RWPE2 (cell line): ENCODE measurements around the gene ZMIZ1.
"Not testable (repeated sequence)": the region's sequence is repeated elsewhere in the genome, so short reads cannot be mapped to it uniquely, and the experiment has no call there.

Source experiments
- ATAC-seq: fragments of 200-7000 bp; cut with Tn5 transposase; 3 replicates; pipeline ENCODE4 v1.9.1; 2021; ENCODE audit warnings: low read depth
- DNase-seq: peaks from one replicate; pipeline ENCODE4 v3.0.0-alpha.2; 2020; ENCODE audit warnings: low spot score
- H3K27ac ChIP-seq: fragments of 450-650 bp; 2 replicates; pipeline ENCODE4 v1.5.1; 2017; ENCODE audit warnings: mild to moderate bottlenecking; ENCODE audit not compliant: poor library complexity, severe bottlenecking
- H3K27me3 ChIP-seq: fragments of 250-450 bp; sonication (Bioruptor Pico); 2 replicates; pipeline ENCODE4 v1.5.1; 2021; ENCODE audit warnings: mild to moderate bottlenecking, moderate library complexity; ENCODE audit not compliant: insufficient read depth, poor library complexity, severe bottlenecking
- H3K36me3 ChIP-seq: fragments of 250-450 bp; sonication (Bioruptor Pico); 2 replicates; pipeline ENCODE4 v1.5.1; 2020; ENCODE audit warnings: low read depth, mild to moderate bottlenecking, moderate library complexity
- H3K4me1 ChIP-seq: fragments of 250-450 bp; sonication (Bioruptor Pico); 2 replicates; pipeline ENCODE4 v1.5.1; 2021; ENCODE audit warnings: mild to moderate bottlenecking, moderate library complexity; ENCODE audit not compliant: insufficient read depth, poor library complexity, severe bottlenecking
- H3K4me3 ChIP-seq: fragments of 250-450 bp; sonication (Bioruptor Pico); 2 replicates; pipeline ENCODE4 v1.5.1; 2021; ENCODE audit warnings: mild to moderate bottlenecking, moderate library complexity; ENCODE audit not compliant: severe bottlenecking
- H3K9me3 ChIP-seq: fragments of 250-450 bp; sonication (Bioruptor Pico); 2 replicates; pipeline ENCODE4 v1.5.1; 2021; ENCODE audit warnings: mild to moderate bottlenecking, moderate library complexity; ENCODE audit not compliant: severe bottlenecking
- CTCF ChIP-seq: fragments of 450-650 bp; IDR thresholded peaks from one replicate; pipeline ENCODE4 v1.5.1; 2017; ENCODE audit warnings: mild to moderate bottlenecking, moderate library complexity; ENCODE audit not compliant: poor library complexity, severe bottlenecking

ZMIZ1 gene

DNA sequence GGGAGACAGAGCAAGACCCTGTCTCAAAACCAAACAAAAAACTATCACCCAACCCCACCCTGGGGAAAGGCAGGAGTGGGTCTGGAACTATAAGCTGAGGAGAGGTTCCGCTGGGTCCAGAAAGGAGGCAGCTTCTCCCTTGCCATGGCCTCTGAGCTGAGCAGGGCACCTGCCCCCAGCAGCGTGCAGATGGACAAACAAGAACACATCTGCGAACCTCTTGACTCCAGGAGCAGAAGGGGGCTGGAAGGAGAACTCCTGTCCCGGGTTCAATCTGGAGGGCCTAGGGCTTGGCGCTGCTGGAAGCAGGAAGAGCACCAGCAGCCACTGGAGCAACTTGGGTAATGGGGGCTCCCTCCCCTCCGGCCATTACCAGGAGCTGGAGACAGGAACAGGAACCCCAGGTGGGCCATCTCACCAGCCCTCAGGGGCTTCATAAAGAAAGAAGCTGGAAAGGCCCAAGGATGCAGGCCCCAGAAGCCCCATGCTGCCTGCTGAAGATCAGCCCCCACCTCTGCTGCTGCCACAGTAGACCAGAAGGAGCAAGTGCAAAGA, 259.5 kb downstream of the ZMIZ1 start:
- H3K4me1 ChIP-seq, result peaks cover 25% of the 10 kb centered on the region
- H3K27me3 ChIP-seq, result no peaks in the 10 kb centered on the region
- DNase-seq (peak; percentile 19), ATAC-seq (no peak)
- peaks cover 2% of the 10 kb centered on the region for H3K9me3 ChIP-seq
- H3K27ac ChIP-seq, result no peak overlapping the region
- H3K4me3 ChIP-seq, result no peak overlapping the region
- no peaks in the 10 kb centered on the region for H3K36me3 ChIP-seq
- no peak for TF ChIP-seq CTCF

DNA sequence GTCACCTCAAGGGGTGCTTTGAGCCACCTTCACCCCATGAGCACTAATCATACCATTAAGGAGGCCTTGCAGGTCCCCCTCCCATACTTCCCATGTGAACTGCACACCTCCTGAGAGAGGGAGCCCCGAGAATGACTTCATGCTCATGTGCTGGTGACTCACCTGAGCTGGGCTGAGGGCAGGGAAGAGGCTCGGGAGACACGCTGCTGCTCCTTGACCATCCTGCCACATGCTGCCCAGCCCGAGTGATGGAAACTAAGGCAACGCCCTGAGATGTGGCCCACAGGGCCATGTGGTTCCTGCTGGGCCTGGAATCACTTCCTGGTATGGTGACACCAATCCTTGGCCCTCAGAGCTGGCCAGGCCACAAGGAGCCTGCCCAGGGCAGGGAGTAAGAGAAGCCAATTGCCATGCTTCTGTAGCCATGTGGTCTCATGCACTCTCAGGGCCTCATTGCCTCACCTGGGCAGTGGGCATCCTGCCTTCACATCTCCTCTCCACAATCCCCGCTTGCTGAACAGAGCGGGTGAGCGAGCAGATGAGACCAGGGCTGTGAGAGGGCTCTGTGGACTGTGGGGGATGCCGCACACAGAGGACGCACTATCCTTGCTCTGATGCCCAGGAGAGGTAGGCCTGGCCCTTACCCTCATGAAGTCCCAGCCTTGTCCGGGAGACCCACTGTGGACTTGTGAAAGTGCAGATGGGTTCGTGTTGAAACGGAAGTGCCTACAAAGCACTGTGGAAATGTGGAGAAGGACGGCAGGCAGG, 260.2 kb downstream of the ZMIZ1 start:
- ATAC-seq, result peak; percentile 73
- H3K36me3 ChIP-seq, result no peaks in the 10 kb centered on the region
- peak; percentile 69 for DNase-seq
- H3K4me3 ChIP-seq, result no peak overlapping the region
- H3K27ac ChIP-seq, result peak overlapping the region; percentile 14
- peaks cover 30% of the 10 kb centered on the region for H3K4me1 ChIP-seq
- H3K27me3 ChIP-seq, result no peaks in the 10 kb centered on the region
- peaks cover 2% of the 10 kb centered on the region for H3K9me3 ChIP-seq
- no peak for TF ChIP-seq CTCF

DNA sequence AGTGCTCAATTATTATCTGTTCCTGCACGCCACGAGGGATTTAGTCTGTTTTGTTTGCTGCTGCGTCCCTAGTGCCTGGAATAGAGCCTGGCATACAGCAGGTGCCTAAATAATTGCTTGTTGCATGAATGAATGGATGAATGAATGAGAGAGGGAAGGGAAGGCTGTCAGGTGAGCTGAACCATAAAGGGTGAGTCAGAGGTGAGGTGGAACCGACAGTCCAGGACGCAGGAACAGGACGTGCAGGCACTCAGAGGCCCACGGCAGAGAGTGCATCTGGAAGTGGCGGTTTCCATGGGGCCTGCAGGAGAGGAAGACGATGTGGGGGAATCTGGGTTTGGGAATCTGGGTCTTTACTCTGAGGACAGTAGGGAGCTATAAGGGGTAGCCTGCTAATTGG, 260.8 kb downstream of the ZMIZ1 start:
- no peaks in the 10 kb centered on the region for H3K36me3 ChIP-seq
- H3K9me3 ChIP-seq, result peaks cover 2% of the 10 kb centered on the region
- H3K4me1 ChIP-seq, result peaks cover 32% of the 10 kb centered on the region
- ATAC-seq, result peak; percentile 30; the same call in 1 of the 3 replicates
- peak; percentile 56 for DNase-seq
- peak overlapping the region; percentile 14 for H3K27ac ChIP-seq
- H3K4me3 ChIP-seq, result no peak overlapping the region
- TF ChIP-seq CTCF, result no peak
- no peaks in the 10 kb centered on the region for H3K27me3 ChIP-seq

DNA sequence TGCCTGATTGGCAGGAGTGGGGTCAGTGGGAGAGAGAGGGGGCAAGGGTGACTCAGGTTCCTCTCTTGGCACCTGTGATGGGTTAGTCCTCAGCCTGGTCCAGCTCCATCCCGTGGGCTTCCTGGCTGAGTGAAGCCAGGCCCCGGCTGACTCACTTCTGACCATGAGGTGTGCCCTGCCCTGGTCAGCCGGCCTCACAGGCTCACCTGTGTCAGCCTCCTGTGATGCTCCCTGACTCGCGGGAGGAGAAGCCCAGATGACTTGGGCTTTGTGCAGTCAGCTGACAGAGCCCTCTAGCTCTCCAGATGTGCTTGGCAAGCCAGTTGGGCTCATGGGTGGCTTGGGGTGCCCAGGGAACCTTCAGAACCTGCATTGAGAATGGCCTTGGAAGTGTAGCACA, 262.5 kb downstream of the ZMIZ1 start:
- Histone ChIP-seq H3K4me3 (no peak overlapping the region), H3K27ac (no peak overlapping the region), H3K36me3 (no peaks in the 10 kb centered on the region), H3K27me3 (no peaks in the 10 kb centered on the region), H3K4me1 (peaks cover 32% of the 10 kb centered on the region), H3K9me3 (peaks cover 2% of the 10 kb centered on the region)
- no peak for TF ChIP-seq CTCF
- ATAC-seq, result peak; percentile 37; the same call in 2 of the 3 replicates
- DNase-seq, result peak; percentile 53

DNA sequence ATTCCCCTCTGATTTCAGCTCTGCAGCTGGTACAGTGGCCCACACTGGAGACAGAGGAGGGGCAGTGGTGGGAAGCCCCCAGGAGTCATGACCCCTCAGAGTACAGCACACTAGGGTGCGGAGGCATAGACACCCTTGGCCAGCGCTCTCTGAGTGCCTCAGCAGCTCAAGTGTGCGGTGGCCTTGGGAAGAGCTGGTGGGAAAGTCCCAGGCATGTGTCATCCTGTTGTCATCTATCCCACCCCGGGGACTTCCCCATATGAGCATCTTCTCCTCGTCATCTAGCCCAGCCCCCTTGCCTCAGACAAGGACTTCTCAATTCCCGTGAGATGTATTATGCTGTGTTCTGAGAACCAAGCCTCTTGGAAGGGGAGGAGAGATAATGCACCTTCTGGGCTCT, 262.9 kb downstream of the ZMIZ1 start:
- peak; percentile 71 for DNase-seq
- no peaks in the 10 kb centered on the region for H3K36me3 ChIP-seq
- no peak overlapping the region for H3K27ac ChIP-seq

DNA sequence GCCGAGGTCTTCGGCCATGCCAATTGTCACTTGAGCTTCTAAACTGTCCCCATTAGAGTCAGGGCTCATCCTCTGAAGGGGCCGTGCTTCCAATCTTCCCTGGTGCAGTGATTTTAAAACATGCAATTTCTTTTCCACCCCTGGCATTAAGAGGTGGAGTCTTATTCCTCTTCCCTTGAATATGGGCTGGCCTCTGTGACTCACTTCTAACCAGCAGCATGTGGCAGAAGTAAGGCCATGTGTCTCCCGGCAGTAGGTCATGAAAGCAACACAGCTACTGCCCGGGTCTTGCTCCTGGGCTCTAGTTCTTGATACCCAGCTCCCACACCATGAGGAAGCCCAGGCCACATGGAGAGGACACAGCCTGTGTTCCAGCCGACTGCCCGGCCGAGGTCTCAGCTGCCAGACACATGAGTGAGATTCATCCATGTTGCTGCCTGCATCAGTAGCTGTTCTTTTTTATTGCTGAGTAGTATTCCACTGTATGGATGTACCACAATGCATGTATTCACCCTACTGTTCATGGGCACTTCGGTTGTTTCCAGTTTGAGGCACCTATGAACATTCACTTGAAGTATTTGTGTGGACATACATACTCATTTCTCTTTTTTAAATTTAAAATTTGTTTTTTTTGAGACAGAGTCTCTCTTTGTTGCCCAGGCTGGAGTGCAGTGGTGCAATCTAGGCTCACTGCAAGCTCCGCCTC, 264.0 kb downstream of the ZMIZ1 start:
- peaks cover 32% of the 10 kb centered on the region for H3K4me1 ChIP-seq
- DNase-seq, H3K4me3 ChIP-seq, ATAC-seq, H3K9me3 ChIP-seq, H3K36me3 ChIP-seq, H3K27me3 ChIP-seq: not testable (repeated sequence)
- peak overlapping the region; percentile 62 for H3K27ac ChIP-seq

More for the DNA sequence above, 262.9 kb downstream of the ZMIZ1 start:
- ATAC-seq, result peak; percentile 24; the same call in 2 of the 3 replicates
- no peak for TF ChIP-seq CTCF
- Histone ChIP-seq H3K27me3 (no peaks in the 10 kb centered on the region), H3K4me1 (peaks cover 32% of the 10 kb centered on the region), H3K9me3 (peaks cover 2% of the 10 kb centered on the region), H3K4me3 (no peak overlapping the region)
